Thoracic aorta (tissue), 2 donors: Measurements from ENCODE around the gene SLC46A2. TPM values are rescaled to one million over a fixed set of nuclear protein-coding genes. Genes with fewer than 3 reads are reported as not detected.
A peak's percentile ranks its signal among the peaks of the same experiment; 100 is the strongest.

Experiments used
- ATAC-seq: fragments of 150-250 bp; one replicate; pipeline ENCODE4 v1.8.0; 2017; ENCODE audit warnings: low read depth; ENCODE audit not compliant: insufficient number of reproducible peaks, low FRiP score
- DNase-seq: peaks from one replicate; pipeline ENCODE4 v3.0.0-alpha.2; 2020; ENCODE audit warnings: low spot score
- H3K27ac ChIP-seq, 2 donors: fragments of 200-600 bp; sonication (generic); 1 replicate in 1 of 2; 2 replicates in 1 of 2; pipeline ENCODE4 v1.5.1; 2016; ENCODE audit warnings: mild to moderate bottlenecking in 2 of 2, moderate library complexity in 2 of 2
- H3K27me3 ChIP-seq: fragments of 200-600 bp; sonication (generic); replicated peaks from 2 replicates; pipeline ENCODE4 v1.6.0; 2016; ENCODE audit warnings: mild to moderate bottlenecking; ENCODE audit not compliant: insufficient read depth
- H3K36me3 ChIP-seq: fragments of 200-600 bp; sonication (generic); one replicate; pipeline ENCODE4 v1.5.1; 2016
- H3K4me1 ChIP-seq, 2 donors: fragments of 200-600 bp; sonication (generic); 1 replicate in 1 of 2; 2 replicates in 1 of 2; pipeline versions ENCODE4 v1.5.1 to v1.6.0; 2016; ENCODE audit warnings: low read depth in 2 of 2, mild to moderate bottlenecking in 1 of 2; ENCODE audit not compliant: control insufficient read depth in 1 of 2
- H3K4me3 ChIP-seq: fragments of 200-600 bp; sonication (generic); 2 replicates; pipeline ENCODE4 v1.5.1; 2016; ENCODE audit warnings: mild to moderate bottlenecking
- H3K9me3 ChIP-seq: fragments of 200-600 bp; sonication (generic); 2 replicates; pipeline ENCODE4 v1.5.1; 2016
- CTCF ChIP-seq: fragments of 200-600 bp; sonication (generic); IDR thresholded peaks from one replicate; pipeline ENCODE4 v1.5.1; 2019; ENCODE audit warnings: antibody characterized with exemption
- total RNA-seq, 2 donors: library from RNA; depleted of rRNA; stranded (reverse); fragments of >200 nt; gene quantifications; one replicate each; pipeline versions ENCODE4 v1.1.0 to v1.2.3, GENCODE V29; 2016

Gene SLC46A2
- total RNA-seq, 2 donors from 2014 or later, result 2.0 to 2.7 TPM

GRCh38 chr9:112838342-112838741 is 52.3 kb downstream of the SLC46A2 start:
- no peaks in the 10 kb centered on the region for H3K4me1 ChIP-seq
- no peak for ATAC-seq
- TF ChIP-seq CTCF, result no peak
- H3K36me3 ChIP-seq, result peaks cover 17% of the 10 kb centered on the region
- no peaks in the 10 kb centered on the region for H3K9me3 ChIP-seq
- H3K4me3 ChIP-seq, result no peak overlapping the region
- H3K27me3 ChIP-seq, result no peaks in the 10 kb centered on the region
- H3K27ac ChIP-seq, result no peak overlapping the region
- no peak for DNase-seq

- Histone ChIP-seq H3K27ac (no peak overlapping the region), H3K4me3 (no peak overlapping the region), H3K9me3 (no peaks in the 10 kb centered on the region), H3K4me1 (peaks cover 6 to 7% of the 10 kb centered on the region in 2 donors), H3K36me3 (peaks cover 17% of the 10 kb centered on the region), H3K27me3 (no peaks in the 10 kb centered on the region)
- no peak for DNase-seq
- ATAC-seq, result no peak
- no peak for TF ChIP-seq CTCF
Observed at GRCh38 chr9:112836394-112836793, 54.3 kb downstream of the SLC46A2 start.

GRCh38 chr9:112833081-112833480 is 57.6 kb downstream of the SLC46A2 start:
- Histone ChIP-seq H3K36me3 (peaks cover 11% of the 10 kb centered on the region), H3K9me3 (no peaks in the 10 kb centered on the region), H3K27me3 (no peaks in the 10 kb centered on the region), H3K27ac (no peak overlapping the region), H3K4me3 (no peak overlapping the region), H3K4me1 (peaks cover 11 to 12% of the 10 kb centered on the region in 2 donors)
- no peak for DNase-seq
- TF ChIP-seq CTCF, result no peak
- no peak for ATAC-seq

- no peaks in the 10 kb centered on the region for H3K27me3 ChIP-seq
- H3K27ac ChIP-seq, result peak overlapping the region in 1 of 2 donors; percentile 62
- no peak for DNase-seq
- peaks cover 10% of the 10 kb centered on the region for H3K36me3 ChIP-seq
- H3K4me3 ChIP-seq, result no peak overlapping the region
- H3K4me1 ChIP-seq, result peaks cover 11 to 12% of the 10 kb centered on the region in 2 donors
- no peaks in the 10 kb centered on the region for H3K9me3 ChIP-seq
- no peak for ATAC-seq
- TF ChIP-seq CTCF, result no peak
Observed at GRCh38 chr9:112831969-112832368, 58.7 kb downstream of the SLC46A2 start.

- Histone ChIP-seq H3K4me1 (peaks cover 11 to 12% of the 10 kb centered on the region in 2 donors), H3K9me3 (no peaks in the 10 kb centered on the region), H3K27me3 (no peaks in the 10 kb centered on the region), H3K27ac (peak overlapping the region in 1 of 2 donors; percentile 62), H3K36me3 (peaks cover 4% of the 10 kb centered on the region), H3K4me3 (peak overlapping the region; percentile 19)
- DNase-seq (no peak), ATAC-seq (peak; percentile 50)
- TF ChIP-seq CTCF, result no peak
Observed at GRCh38 chr9:112831281-112831851, 59.3 kb downstream of the SLC46A2 start.

Other genes starting within 250 kb of the SLC46A2 start
- gene INIP, start 172.8 kb downstream of the SLC46A2 start, total RNA-seq, result 10 to 100 TPM; 16.1 to 21.6 TPM
- gene SNX30, start 140.1 kb downstream of the SLC46A2 start, total RNA-seq, result 10 to 100 TPM; 11.2 to 36.3 TPM
- gene ZNF883, start 121.3 kb upstream of the SLC46A2 start, total RNA-seq, result 1 to 10 TPM in 1 of 2 donors, under 1 TPM in 1; 0.95 to 2.8 TPM
- 1 to 10 TPM; 1.8 to 2.7 TPM for gene ZFP37, start 165.8 kb upstream of the SLC46A2 start, total RNA-seq